Measurements from ENCODE around the gene CIROP. TPM values are rescaled to one million over a fixed set of nuclear protein-coding genes. Genes with fewer than 3 reads are reported as not detected.

The CIROP gene
- total and polyA plus RNA-seq, 11 donors: not detected

- H3K27ac ChIP-seq: peak overlapping the region in 1 of 12 donors; percentile 12
- H3K4me1 ChIP-seq: peaks cover 3 to 50% (median 23%) of the 10 kb centered on the region in 12 donors
- ATAC-seq: no peak
- H3K4me3 ChIP-seq: no peak overlapping the region
- intact Hi-C loops (cut with DNase I): no loop called here
- H3K36me3 ChIP-seq: no peaks in the 10 kb centered on the region
- H3K27me3 ChIP-seq: no peaks in the 10 kb centered on the region
- H3K9me3 ChIP-seq: no peaks in the 10 kb centered on the region
- TF ChIP-seq POLR2A (IDR thresholded peaks at IDR 0.05) (no peak), CTCF (IDR thresholded peaks at IDR 0.05) (no peak)
- no peak for DNase-seq
These were observed 45.0 kb upstream of the CIROP start for GRCh38 chr14:23149745-23150144.

- H3K36me3 ChIP-seq: no peaks in the 10 kb centered on the region
- H3K4me1 ChIP-seq: peaks cover 3 to 43% (median 21%) of the 10 kb centered on the region in 12 donors
- no peak overlapping the region for H3K4me3 ChIP-seq
- 84 to 93% (median 87%) methylated on average over 5 of the region's 5 CpGs for WGBS, 4 donors
- intact Hi-C loops (cut with DNase I): no loop called here
- ATAC-seq (no peak), DNase-seq (no peak)
- H3K9me3 ChIP-seq: no peaks in the 10 kb centered on the region
- peak overlapping the region in 1 of 12 donors; percentile 35 for H3K27ac ChIP-seq
- H3K27me3 ChIP-seq: no peaks in the 10 kb centered on the region
- TF ChIP-seq CTCF (IDR thresholded peaks at IDR 0.05) (no peak), POLR2A (IDR thresholded peaks at IDR 0.05) (no peak)
These were observed 43.9 kb upstream of the CIROP start for GRCh38 chr14:23148591-23149249.

GRCh38 chr14:23147676-23148075 is 42.9 kb upstream of the CIROP start:
- TF ChIP-seq CTCF (IDR thresholded peaks at IDR 0.05) (no peak), POLR2A (IDR thresholded peaks at IDR 0.05) (no peak)
- peak in 2 of 5 donors; percentile 41 to 68 for DNase-seq
- 31 to 48% (median 34%) methylated on average over 1 of the region's 1 CpG for WGBS, 4 donors
- peaks cover 0 to 54% (median 17%) of the 10 kb centered on the region in 12 donors for H3K4me1 ChIP-seq
- peak overlapping the region in 4 of 12 donors; percentile 21 to 48 (median 40) for H3K27ac ChIP-seq
- ATAC-seq: peak in 2 of 4 donors; percentile 56 to 60
- H3K27me3 ChIP-seq: no peaks in the 10 kb centered on the region
- intact Hi-C loops (cut with DNase I): no loop called here
- no peak overlapping the region for H3K4me3 ChIP-seq
- no peaks in the 10 kb centered on the region for H3K9me3 ChIP-seq
- H3K36me3 ChIP-seq: no peaks in the 10 kb centered on the region

- TF ChIP-seq POLR2A (IDR thresholded peaks at IDR 0.05) (no peak), CTCF (IDR thresholded peaks at IDR 0.05) (no peak)
- Histone ChIP-seq H3K27me3 (no peaks in the 10 kb centered on the region), H3K27ac (peak overlapping the region in 2 of 12 donors; percentile 23 to 59), H3K9me3 (no peaks in the 10 kb centered on the region), H3K36me3 (no peaks in the 10 kb centered on the region), H3K4me3 (no peak overlapping the region), H3K4me1 (peaks cover 0 to 53% (median 17%) of the 10 kb centered on the region in 12 donors)
- no peak for DNase-seq
- 77 to 93% (median 89%) methylated on average over 4 of the region's 4 CpGs for WGBS, 4 donors
- ATAC-seq: no peak
- intact Hi-C loops (cut with DNase I): no loop called here
These were observed 42.2 kb upstream of the CIROP start for GRCh38 chr14:23146980-23147379.

All from heart left ventricle (tissue), 16 donors.